Keratinocyte (primary cell): Measurements from ENCODE around the gene TFR2.

ENCODE experiments used
- EZH2 ChIP-seq: IDR thresholded peaks from one replicate; pipeline ENCODE4 v1.6.1; 2012; ENCODE audit warnings: inconsistent platforms, mild to moderate bottlenecking, low read length, moderate library complexity
- TF ChIP-seq, protein P1 (sequence below), 3 experiments: IDR thresholded peaks in 1 of 3; conservative IDR thresholded peaks in 1 of 3; optimal IDR thresholded peaks in 1 of 3; 2 replicates in 2 of 3; 3 replicates in 1 of 3; pipeline versions ENCODE3 to v1.5.1; 2011; ENCODE audit warnings: low read length in 3 of 3, mild to moderate bottlenecking in 3 of 3, moderate library complexity in 2 of 3, control low read depth in 1 of 3, inconsistent platforms in 1 of 3; ENCODE audit not compliant: insufficient read depth in 2 of 3; ENCODE audit errors: extremely low read depth in 1 of 3

DNA sequence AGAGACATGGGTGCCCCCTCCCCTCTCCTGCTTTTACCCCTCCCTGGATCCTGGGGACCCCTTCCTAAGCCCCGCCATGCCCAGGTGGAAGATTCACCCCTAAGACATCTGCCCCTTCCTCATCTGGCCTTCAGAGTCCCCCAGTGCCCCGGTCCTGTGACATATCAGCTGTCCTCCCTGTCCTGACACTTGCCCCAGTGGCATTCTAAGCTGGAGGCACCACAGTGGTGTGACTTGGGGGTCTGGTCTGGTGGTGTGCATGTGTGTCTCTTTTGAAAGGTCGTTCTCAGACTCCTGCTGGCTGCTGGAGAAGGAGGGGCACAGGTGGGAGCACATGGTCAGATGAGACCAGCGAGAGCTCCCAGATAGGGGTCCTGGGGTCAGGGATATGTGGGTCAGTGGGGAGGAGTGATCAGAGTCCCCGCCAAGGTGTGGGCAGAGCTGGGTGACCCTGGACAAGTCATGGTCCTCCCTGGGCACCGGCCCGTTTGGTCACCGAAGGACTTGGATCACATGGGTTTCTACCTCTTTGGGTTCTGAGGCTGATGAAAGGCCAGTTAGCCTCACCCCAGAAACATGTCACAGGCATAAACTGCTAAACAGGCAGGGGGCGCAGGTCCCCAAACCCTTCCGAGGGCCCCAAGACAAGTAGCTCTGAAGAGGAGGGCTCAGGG lies 645 bp upstream of the TFR2 start:
- TF ChIP-seq EZH2 = no peak
- TF ChIP-seq, protein P1, sequence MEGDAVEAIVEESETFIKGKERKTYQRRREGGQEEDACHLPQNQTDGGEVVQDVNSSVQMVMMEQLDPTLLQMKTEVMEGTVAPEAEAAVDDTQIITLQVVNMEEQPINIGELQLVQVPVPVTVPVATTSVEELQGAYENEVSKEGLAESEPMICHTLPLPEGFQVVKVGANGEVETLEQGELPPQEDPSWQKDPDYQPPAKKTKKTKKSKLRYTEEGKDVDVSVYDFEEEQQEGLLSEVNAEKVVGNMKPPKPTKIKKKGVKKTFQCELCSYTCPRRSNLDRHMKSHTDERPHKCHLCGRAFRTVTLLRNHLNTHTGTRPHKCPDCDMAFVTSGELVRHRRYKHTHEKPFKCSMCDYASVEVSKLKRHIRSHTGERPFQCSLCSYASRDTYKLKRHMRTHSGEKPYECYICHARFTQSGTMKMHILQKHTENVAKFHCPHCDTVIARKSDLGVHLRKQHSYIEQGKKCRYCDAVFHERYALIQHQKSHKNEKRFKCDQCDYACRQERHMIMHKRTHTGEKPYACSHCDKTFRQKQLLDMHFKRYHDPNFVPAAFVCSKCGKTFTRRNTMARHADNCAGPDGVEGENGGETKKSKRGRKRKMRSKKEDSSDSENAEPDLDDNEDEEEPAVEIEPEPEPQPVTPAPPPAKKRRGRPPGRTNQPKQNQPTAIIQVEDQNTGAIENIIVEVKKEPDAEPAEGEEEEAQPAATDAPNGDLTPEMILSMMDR (optimal IDR thresholded peaks at IDR 0.05 in 1 of 3, IDR thresholded peaks at IDR 0.05 in 1 of 3, conservative IDR thresholded peaks at IDR 0.05 in 1 of 3; ENCODE audit: extremely low read depth in 1 of 3, insufficient read depth in 2 of 3, low read length in 3 of 3) = no peak
